Hepatocyte (in vitro differentiated cells): Measurements from ENCODE around the gene LGALS12. TPM values are rescaled to one million over a fixed set of nuclear protein-coding genes. Genes with fewer than 3 reads are reported as not detected.

Source experiments
- DNase-seq: peaks from one replicate; pipeline ENCODE4 v3.0.0-alpha.2; 2016; ENCODE audit warnings: low spot score
- H2AFZ ChIP-seq: fragments of 200-600 bp; sonication (generic); 2 replicates; pipeline ENCODE4 v1.6.0; 2016; ENCODE audit warnings: antibody characterized with exemption, mild to moderate bottlenecking
- H3K27ac ChIP-seq: fragments of 200-600 bp; sonication (generic); 2 replicates; pipeline ENCODE4 v1.5.1; 2016; ENCODE audit warnings: mild to moderate bottlenecking
- H3K27me3 ChIP-seq: fragments of 200-600 bp; sonication (generic); 2 replicates; pipeline ENCODE4 v1.6.1; 2016
- H3K36me3 ChIP-seq: fragments of 200-600 bp; sonication (generic); replicated peaks from 2 replicates; pipeline ENCODE4 v1.5.1; 2016; ENCODE audit warnings: low read depth; ENCODE audit not compliant: insufficient read depth
- H3K4me1 ChIP-seq: fragments of 200-600 bp; sonication (generic); 2 replicates; pipeline ENCODE4 v1.5.1; 2016; ENCODE audit warnings: mild to moderate bottlenecking, moderate library complexity; ENCODE audit not compliant: insufficient read depth
- H3K4me2 ChIP-seq: fragments of 200-600 bp; sonication (generic); 2 replicates; pipeline ENCODE4 v1.6.0; 2016
- H3K4me3 ChIP-seq: fragments of 200-600 bp; sonication (generic); 2 replicates; pipeline ENCODE4 v1.5.1; 2016; ENCODE audit warnings: mild to moderate bottlenecking
- H3K79me2 ChIP-seq: fragments of 200-600 bp; sonication (generic); 2 replicates; pipeline ENCODE4 v1.6.0; 2017; ENCODE audit warnings: mild to moderate bottlenecking
- H3K9me2 ChIP-seq: fragments of 200-600 bp; sonication (generic); replicated peaks from 2 replicates; pipeline ENCODE4 v1.6.0; 2017; ENCODE audit warnings: mild to moderate bottlenecking; ENCODE audit not compliant: insufficient read depth
- H3K9me3 ChIP-seq: fragments of 200-600 bp; sonication (generic); 2 replicates; pipeline ENCODE4 v1.5.1; 2016; ENCODE audit warnings: low read depth, mild to moderate bottlenecking
- H4K20me1 ChIP-seq: fragments of 200-600 bp; sonication (generic); 2 replicates; pipeline ENCODE4 v1.6.0; 2016; ENCODE audit warnings: mild to moderate bottlenecking; ENCODE audit not compliant: insufficient read depth, poor library complexity, severe bottlenecking
- CTCF ChIP-seq: fragments of 200-600 bp; sonication (generic); IDR thresholded peaks from 2 replicates; pipeline ENCODE4 v1.5.1; 2016; ENCODE audit warnings: antibody characterized with exemption, mild to moderate bottlenecking; ENCODE audit not compliant: poor library complexity
- EZH2 ChIP-seq: fragments of 200-600 bp; sonication (generic); IDR thresholded peaks from 2 replicates; pipeline ENCODE4 v1.6.1; 2016; ENCODE audit warnings: antibody characterized with exemption, mild to moderate bottlenecking, borderline replicate concordance
- EZH2phosphoT487 ChIP-seq: fragments of 200-600 bp; sonication (generic); IDR thresholded peaks from one replicate; pipeline ENCODE4 v1.6.1; 2018; ENCODE audit warnings: antibody characterized with exemption, mild to moderate bottlenecking, low read depth, moderate library complexity; ENCODE audit not compliant: unreplicated experiment, severe bottlenecking
- WGBS: methylation state at CpG from one replicate; pipeline ENCODE4 v1.1.6; 2016; ENCODE audit warnings: low lambda C conversion rate; ENCODE audit errors: missing lambda C conversion rate; 5-methylcytosine and 5-hydroxymethylcytosine counted together
- polyA plus RNA-seq: library from polyadenylated mRNA; unstranded; fragments of >200 nt; fragmentation: Nextera tagmentation; extraction: Ambion mirVana; gene quantifications from 2 replicates; pipeline ENCODE4 v1.2.1, GENCODE V29; 2016
- total RNA-seq: library from RNA; depleted of rRNA; stranded (reverse); fragments of >200 nt; gene quantifications from 2 replicates; pipeline ENCODE4 v1.2.3, GENCODE V29; 2014

LGALS12 gene
- total and polyA plus RNA-seq, 2 experiments from 2014 or later: not detected

- no peak for TF ChIP-seq EZH2
- no peak for TF ChIP-seq EZH2phosphoT487
- TF ChIP-seq CTCF: no peak
- no peak for DNase-seq
- H3K36me3 ChIP-seq: no peaks in the 10 kb centered on the region
- WGBS: 65% methylated on average over 7 of the region's 7 CpGs
- no peaks in the 10 kb centered on the region for H4K20me1 ChIP-seq
- no peaks in the 10 kb centered on the region for H3K27me3 ChIP-seq
- no peaks in the 10 kb centered on the region for H3K9me3 ChIP-seq
- H3K27ac ChIP-seq: no peak overlapping the region
- H3K4me3 ChIP-seq: no peak overlapping the region
- no peak overlapping the region for H2AFZ ChIP-seq
- no peaks in the 10 kb centered on the region for H3K9me2 ChIP-seq
- no peaks in the 10 kb centered on the region for H3K79me2 ChIP-seq
- H3K4me1 ChIP-seq: peaks cover 5% of the 10 kb centered on the region
- H3K4me2 ChIP-seq: no peak overlapping the region
Observed at GRCh38 chr11:63556404-63557013, 50.6 kb downstream of the LGALS12 start.

- TF ChIP-seq EZH2phosphoT487: no peak
- TF ChIP-seq EZH2: no peak
- no peak for TF ChIP-seq CTCF
- Histone ChIP-seq H3K9me2 (no peaks in the 10 kb centered on the region), H3K27ac (no peak overlapping the region), H3K4me3 (no peak overlapping the region), H2AFZ (no peak overlapping the region), H4K20me1 (no peaks in the 10 kb centered on the region), H3K4me1 (peaks cover 5% of the 10 kb centered on the region), H3K27me3 (no peaks in the 10 kb centered on the region), H3K79me2 (no peaks in the 10 kb centered on the region), H3K9me3 (no peaks in the 10 kb centered on the region), H3K36me3 (no peaks in the 10 kb centered on the region), H3K4me2 (no peak overlapping the region)
- WGBS: 63% methylated on average over 7 of the region's 7 CpGs
- no peak for DNase-seq
Observed at GRCh38 chr11:63557570-63557969, 51.7 kb downstream of the LGALS12 start.

GRCh38 chr11:63558459-63559157 lies 52.7 kb downstream of the LGALS12 start:
- 84% methylated on average over 7 of the region's 7 CpGs for WGBS
- Histone ChIP-seq H3K79me2 (no peaks in the 10 kb centered on the region), H2AFZ (no peak overlapping the region), H3K27me3 (no peaks in the 10 kb centered on the region), H4K20me1 (no peaks in the 10 kb centered on the region), H3K4me3 (no peak overlapping the region), H3K27ac (peak overlapping the region; percentile 47), H3K4me1 (peaks cover 5% of the 10 kb centered on the region), H3K9me2 (no peaks in the 10 kb centered on the region), H3K36me3 (no peaks in the 10 kb centered on the region), H3K9me3 (no peaks in the 10 kb centered on the region), H3K4me2 (no peak overlapping the region)
- DNase-seq: peak; percentile 34
- TF ChIP-seq EZH2phosphoT487 (no peak), CTCF (no peak), EZH2 (no peak)
